Transverse colon (tissue), 4 donors: ENCODE measurements around the gene ARHGAP32. TPM values are rescaled to one million over a fixed set of nuclear protein-coding genes. Genes with fewer than 3 reads are reported as not detected.

Source experiments
- DNase-seq: peaks from one replicate; pipeline ENCODE4 v3.0.0-alpha.2; 2019
- H3K27ac ChIP-seq, 4 donors: fragments of 200-600 bp; sonication (generic); 2 replicates each; pipeline ENCODE4 v1.5.1; 2016 to 2018; ENCODE audit warnings: inconsistent platforms in 4 of 4
- H3K27me3 ChIP-seq: fragments of 200-600 bp; sonication (generic); 2 replicates; pipeline ENCODE4 v1.5.1; 2017; ENCODE audit warnings: inconsistent platforms
- H3K36me3 ChIP-seq, 4 donors: fragments of 200-600 bp; sonication (generic); 2 replicates each; pipeline ENCODE4 v1.5.1; 2017 to 2019; ENCODE audit warnings: inconsistent platforms in 4 of 4
- H3K4me1 ChIP-seq, 4 donors: fragments of 200-600 bp; sonication (generic); 2 replicates each; pipeline ENCODE4 v1.5.1; 2017 to 2020; ENCODE audit warnings: inconsistent platforms in 4 of 4
- H3K4me3 ChIP-seq, 4 donors: fragments of 200-600 bp; sonication (generic); 1 replicate in 1 of 4; 2 replicates in 3 of 4; pipeline versions ENCODE4 v1.5.1 to v1.6.1; 2017 to 2019; ENCODE audit warnings: inconsistent platforms in 4 of 4
- H3K9me3 ChIP-seq, 2 donors: fragments of 200-600 bp; sonication (generic); 2 replicates each; pipeline ENCODE4 v1.5.1; 2017 to 2019; ENCODE audit warnings: inconsistent platforms in 2 of 2
- CTCF ChIP-seq, 5 experiments: fragments of 200-600 bp in 3 of 5; fragments of 450-650 bp in 2 of 5; sonication (generic) in 3 of 5; IDR thresholded peaks; 1 replicate in 2 of 5; 2 replicates in 3 of 5; pipeline ENCODE4 v1.5.1; 2016 to 2017; ENCODE audit warnings: antibody characterized with exemption in 5 of 5, inconsistent platforms in 3 of 5, mild to moderate bottlenecking in 2 of 5, moderate library complexity in 1 of 5
- EP300 ChIP-seq: sonication (generic); formaldehyde crosslinking; IDR thresholded peaks from one replicate; pipeline ENCODE4 v1.6.1; 2017; ENCODE audit warnings: antibody characterized with exemption, low read depth
- POLR2A ChIP-seq: fragments of 450-650 bp; IDR thresholded peaks from one replicate; pipeline ENCODE4 v1.6.1; 2016; ENCODE audit warnings: antibody characterized with exemption, mild to moderate bottlenecking, moderate library complexity
- POLR2AphosphoS5 ChIP-seq, 3 donors: sonication (generic); formaldehyde crosslinking; IDR thresholded peaks; one replicate each; pipeline ENCODE4 v1.6.1; 2016; ENCODE audit warnings: antibody characterized with exemption in 3 of 3
- WGBS, 2 donors: methylation state at CpG; one replicate each; pipeline ENCODE4 v1.1.5; 2018; ENCODE audit warnings: low coverage in 1 of 2; 5-methylcytosine and 5-hydroxymethylcytosine counted together
- in situ Hi-C, 4 donors: fragments of 200-750 bp; cut with MboI; loops; one replicate each; pipeline versions ENCODE4 v1.15.0 to v1.15.1; 2017; ENCODE audit warnings: low sequenced_read_pairs in 3 of 4, low pct_ligation_motif_present in 1 of 4, low pct_unique_long_range_greater_than_20kb in 1 of 4
- intact Hi-C: fragments of 100-400 bp; cut with DNase I; formaldehyde crosslinking; loops from one replicate; pipeline ENCODE4 v1.15.1; 2023; ENCODE audit warnings: low total_unique reads
- total RNA-seq, 4 donors: library from RNA; depleted of rRNA; stranded (reverse); fragments of >200 nt; gene quantifications; one replicate each; pipeline ENCODE4 v1.1.0, GENCODE V29; 2016

Gene ARHGAP32
- total RNA-seq, 4 donors from 2014 or later: 66.9 to 86.9 (median 74.8) TPM

GRCh38 chr11:129225190-129225589 is 33.1 kb upstream of the ARHGAP32 start:
- no peak for DNase-seq
- 44 to 69% methylated on average over 1 of the region's 1 CpG for WGBS, 2 donors
- Histone ChIP-seq H3K36me3 (no peaks in the 10 kb centered on the region), H3K4me1 (peaks cover 0 to under 1% (median 0%) of the 10 kb centered on the region in 4 donors), H3K9me3 (peaks cover 15 to 18% of the 10 kb centered on the region in 2 donors), H3K4me3 (no peak overlapping the region), H3K27ac (no peak overlapping the region), H3K27me3 (no peaks in the 10 kb centered on the region)
- in situ Hi-C loops: no loop called here
- intact Hi-C loops: no loop called here
- TF ChIP-seq POLR2A (no peak), CTCF (IDR thresholded peaks at IDR 0.05) (no peak), EP300 (no peak), POLR2AphosphoS5 (IDR thresholded peaks at IDR 0.05) (no peak)

DNA sequence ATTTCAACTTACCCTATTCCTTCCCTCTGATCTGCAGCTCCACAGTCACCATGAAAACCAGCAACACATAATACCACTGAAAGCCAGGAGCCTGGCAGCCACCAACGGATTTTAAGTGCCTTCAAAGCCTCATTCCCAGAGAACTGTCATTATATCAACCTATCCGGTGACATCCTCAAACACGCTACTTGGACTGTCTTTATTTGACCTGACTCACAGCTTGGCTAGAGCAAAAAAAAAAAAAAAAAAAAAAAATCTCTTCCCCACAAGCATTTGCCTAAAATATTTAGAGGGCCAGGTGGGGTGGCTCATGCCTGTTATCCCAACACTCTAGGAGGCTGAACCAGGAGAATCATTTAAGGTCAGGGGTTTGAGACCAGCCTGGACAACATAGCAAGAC is 32.4 kb upstream of the ARHGAP32 start:
- Histone ChIP-seq H3K4me1 (peaks cover 0 to 5% (median 0%) of the 10 kb centered on the region in 4 donors), H3K36me3 (no peaks in the 10 kb centered on the region), H3K27ac (no peak overlapping the region), H3K4me3 (no peak overlapping the region), H3K27me3 (no peaks in the 10 kb centered on the region), H3K9me3 (peaks cover 15 to 18% of the 10 kb centered on the region in 2 donors)
- intact Hi-C loops (no loop called here), in situ Hi-C loops (no loop called here)
- no peak for DNase-seq
- TF ChIP-seq EP300 (no peak), CTCF (IDR thresholded peaks at IDR 0.05) (no peak), POLR2AphosphoS5 (IDR thresholded peaks at IDR 0.05) (no peak)
- WGBS, 2 donors: 84 to 85% methylated on average over 3 of the region's 3 CpGs

DNA sequence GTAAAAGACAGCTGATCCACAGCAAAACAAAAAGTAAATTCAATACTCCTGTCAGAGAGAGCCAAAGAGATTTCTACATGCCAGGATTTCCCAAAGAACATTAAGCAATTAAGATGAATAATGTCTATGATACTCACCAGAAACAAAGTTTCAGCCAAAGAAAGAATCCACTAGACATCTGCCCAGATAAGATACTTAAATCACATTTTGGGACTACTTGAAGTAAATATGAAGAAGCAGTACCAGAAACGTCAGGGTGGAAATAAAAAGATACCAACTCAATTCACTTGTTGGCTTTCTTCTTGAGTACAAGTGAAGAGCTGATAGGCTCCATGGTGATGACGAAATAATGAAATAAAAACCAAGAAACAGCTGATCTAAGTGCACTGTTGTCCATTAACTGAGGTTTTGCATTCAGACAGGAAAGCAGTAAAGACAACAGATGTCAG is 31.6 kb upstream of the ARHGAP32 start:
- H3K27ac ChIP-seq: no peak overlapping the region
- H3K36me3 ChIP-seq: no peaks in the 10 kb centered on the region
- intact Hi-C loops (no loop called here), in situ Hi-C loops (no loop called here)
- TF ChIP-seq POLR2A (no peak), POLR2AphosphoS5 (IDR thresholded peaks at IDR 0.05) (no peak), CTCF (IDR thresholded peaks at IDR 0.05) (no peak), EP300 (no peak)
- no peak for DNase-seq
- no peak overlapping the region for H3K4me3 ChIP-seq
- H3K9me3 ChIP-seq: peaks cover 15 to 18% of the 10 kb centered on the region in 2 donors
- peaks cover 0 to 5% (median 0%) of the 10 kb centered on the region in 4 donors for H3K4me1 ChIP-seq
- no peaks in the 10 kb centered on the region for H3K27me3 ChIP-seq
- WGBS, 2 donors: 69 to 79% methylated on average over 2 of the region's 2 CpGs

GRCh38 chr11:129223260-129223659 is 31.1 kb upstream of the ARHGAP32 start:
- H3K9me3 ChIP-seq: peaks cover 15 to 18% of the 10 kb centered on the region in 2 donors

More at GRCh38 chr11:129223260-129223659, 31.1 kb upstream of the ARHGAP32 start:
- 56 to 74% methylated on average over 1 of the region's 1 CpG for WGBS, 2 donors
- H3K4me1 ChIP-seq: peaks cover 0 to 5% (median 0%) of the 10 kb centered on the region in 4 donors
- intact Hi-C loops: no loop called here
- no peak for DNase-seq
- in situ Hi-C loops: no loop called here
- no peak for TF ChIP-seq POLR2AphosphoS5 (IDR thresholded peaks at IDR 0.05)
- no peak for TF ChIP-seq POLR2A
- TF ChIP-seq CTCF (IDR thresholded peaks at IDR 0.05): no peak
- TF ChIP-seq EP300: no peak
- H3K27me3 ChIP-seq: no peaks in the 10 kb centered on the region
- H3K4me3 ChIP-seq: no peak overlapping the region
- H3K36me3 ChIP-seq: no peaks in the 10 kb centered on the region
- H3K27ac ChIP-seq: no peak overlapping the region
